GM19193 (cell line): ENCODE measurements around the gene CCNL2.

ENCODE experiments used
- POLR2A ChIP-seq: IDR thresholded peaks from 4 replicates; pipeline ENCODE4 v1.6.1; 2011; ENCODE audit not compliant: insufficient read depth, insufficient read length; ENCODE audit errors: extremely low read depth

CCNL2 gene

DNA sequence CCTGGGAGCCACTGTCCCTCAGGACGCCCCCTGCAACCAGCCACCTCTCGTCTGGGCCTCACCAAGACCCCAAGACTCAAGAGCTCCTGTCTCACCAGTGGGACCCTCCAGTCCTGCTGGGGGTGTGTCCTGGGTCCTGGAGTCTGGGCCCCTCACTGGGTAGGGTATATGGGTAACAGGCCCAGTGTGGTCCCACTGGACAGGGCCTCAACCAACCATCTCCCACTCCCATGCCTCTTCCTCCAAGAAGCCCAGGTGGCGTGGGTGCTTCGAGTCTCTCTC lies 35.6 kb upstream of the CCNL2 start:
- no peak for TF ChIP-seq POLR2A

DNA sequence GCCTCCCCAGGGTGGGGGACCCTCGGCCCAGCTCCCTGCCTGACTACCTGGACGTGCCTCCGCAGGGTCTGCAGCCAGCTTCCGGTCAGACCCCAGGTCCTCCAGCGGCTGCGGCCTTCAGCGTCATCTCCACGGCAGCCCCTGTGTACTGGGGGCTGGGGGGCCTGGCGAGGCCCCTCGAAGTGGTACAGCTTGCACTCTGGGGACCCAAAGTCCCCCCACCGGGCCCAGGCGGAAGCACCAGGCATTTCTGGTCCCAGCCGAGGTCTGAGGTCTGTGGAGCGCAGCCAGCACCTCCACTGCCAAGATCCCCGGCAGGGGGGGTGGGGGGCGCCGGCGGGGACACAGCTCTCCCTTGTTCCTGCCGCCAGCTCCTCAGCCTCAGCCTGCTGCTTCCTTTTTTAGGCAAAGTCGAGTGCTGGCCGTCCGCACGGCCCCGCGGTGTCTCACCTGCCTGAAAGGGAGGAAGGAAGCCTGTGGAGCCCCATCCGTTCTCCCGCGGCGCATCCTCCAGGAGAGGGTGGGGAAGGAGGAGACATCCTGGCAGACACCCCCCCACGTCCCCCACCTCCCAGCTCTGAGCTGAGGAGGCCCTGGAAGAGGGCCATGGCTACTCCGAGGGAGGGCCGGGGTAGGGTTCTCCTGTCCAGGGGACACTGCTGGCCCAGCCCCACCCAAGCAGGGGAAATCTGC lies 35.1 kb upstream of the CCNL2 start:
- TF ChIP-seq POLR2A, result no peak

DNA sequence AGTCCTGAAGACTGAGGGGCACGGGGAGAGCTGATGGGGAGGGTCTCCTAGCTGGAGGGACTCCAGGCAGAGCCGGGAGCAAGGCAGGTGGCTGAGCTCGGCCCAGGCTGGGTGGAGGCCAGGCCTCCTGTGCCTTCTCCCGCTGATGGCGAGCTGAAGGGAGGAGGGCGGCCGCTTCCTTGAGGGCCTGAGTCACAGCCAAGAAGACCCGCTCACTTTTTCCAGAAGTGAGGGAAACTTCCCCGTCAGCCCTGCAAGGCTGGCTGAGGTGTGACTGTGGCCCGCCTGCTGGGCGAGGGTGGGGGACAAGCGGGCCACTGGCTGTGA lies 34.6 kb upstream of the CCNL2 start:
- no peak for TF ChIP-seq POLR2A

DNA sequence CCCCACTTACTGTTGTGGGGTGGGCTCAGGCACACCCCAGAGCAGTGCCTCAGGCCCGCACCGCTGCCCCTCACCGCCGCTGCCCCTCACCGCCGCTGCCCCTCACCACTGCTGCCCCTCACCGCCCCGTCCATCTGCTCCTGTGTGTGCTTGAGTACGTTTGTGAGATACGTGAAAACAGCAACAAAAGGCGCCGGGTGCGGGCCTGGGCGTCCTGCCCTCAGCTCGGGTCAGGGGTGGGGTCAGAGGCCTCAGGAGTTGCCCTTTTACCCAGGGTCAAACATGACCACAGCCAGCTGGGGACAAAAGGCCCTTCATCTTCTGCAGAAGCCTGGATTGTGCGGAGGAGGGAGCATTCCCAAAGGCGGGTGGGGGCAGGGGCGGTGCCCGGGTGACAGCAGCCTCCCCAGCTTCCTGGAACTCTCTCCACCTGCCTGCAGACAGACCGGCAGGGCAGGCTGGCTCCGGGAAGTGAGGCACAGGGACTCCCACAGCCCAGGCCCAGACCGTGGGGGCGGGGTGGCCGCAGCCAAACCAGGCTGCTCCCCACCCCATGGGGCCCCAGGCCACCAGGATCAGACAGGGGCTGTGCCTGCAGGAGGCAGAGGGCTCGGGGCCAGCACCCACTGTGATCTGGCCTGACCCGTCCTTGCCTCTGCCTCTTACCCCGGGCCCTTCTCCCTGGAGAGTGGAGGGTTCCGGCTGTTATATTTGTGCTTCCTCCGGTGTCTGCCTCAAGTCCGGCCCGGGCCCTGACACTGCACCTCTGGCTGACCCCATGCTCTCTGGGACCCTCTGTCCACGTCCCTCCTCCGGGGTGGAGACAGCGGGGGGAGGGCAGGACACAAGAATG lies 34.0 kb upstream of the CCNL2 start:
- no peak for TF ChIP-seq POLR2A

DNA sequence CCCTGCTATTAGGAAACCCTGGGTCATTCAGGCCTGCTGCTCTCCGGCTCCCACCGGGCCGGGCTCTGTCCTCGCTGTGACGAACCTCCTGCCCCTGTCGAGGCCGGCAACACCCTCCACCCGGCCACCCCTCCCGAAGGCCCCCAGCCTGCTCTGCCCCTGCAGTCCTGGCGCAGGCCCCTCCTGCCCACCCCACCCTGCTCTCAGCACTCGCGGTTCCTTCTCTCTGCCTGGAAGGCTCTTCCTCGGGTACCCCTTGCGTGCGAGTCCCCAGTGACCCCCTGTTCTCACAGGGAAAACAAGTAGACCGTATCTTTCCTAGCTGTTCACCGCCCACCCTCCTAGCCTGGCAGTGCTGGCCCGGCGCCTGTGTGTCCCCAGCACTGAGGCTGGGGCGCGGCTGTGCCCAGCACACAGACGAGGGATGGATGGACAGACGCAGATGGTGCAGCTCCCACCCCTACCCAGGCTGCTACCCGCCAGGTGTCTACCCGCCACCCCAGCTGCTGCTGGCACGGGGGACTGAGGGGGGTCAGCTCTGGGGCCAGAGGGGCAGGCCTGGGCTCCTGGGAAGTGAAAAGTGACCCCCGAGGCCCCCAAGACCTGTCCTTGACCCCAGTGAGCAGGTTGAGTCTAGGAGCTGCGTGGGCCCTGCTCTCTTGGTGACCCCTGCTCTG lies 33.3 kb upstream of the CCNL2 start:
- TF ChIP-seq POLR2A, result no peak

DNA sequence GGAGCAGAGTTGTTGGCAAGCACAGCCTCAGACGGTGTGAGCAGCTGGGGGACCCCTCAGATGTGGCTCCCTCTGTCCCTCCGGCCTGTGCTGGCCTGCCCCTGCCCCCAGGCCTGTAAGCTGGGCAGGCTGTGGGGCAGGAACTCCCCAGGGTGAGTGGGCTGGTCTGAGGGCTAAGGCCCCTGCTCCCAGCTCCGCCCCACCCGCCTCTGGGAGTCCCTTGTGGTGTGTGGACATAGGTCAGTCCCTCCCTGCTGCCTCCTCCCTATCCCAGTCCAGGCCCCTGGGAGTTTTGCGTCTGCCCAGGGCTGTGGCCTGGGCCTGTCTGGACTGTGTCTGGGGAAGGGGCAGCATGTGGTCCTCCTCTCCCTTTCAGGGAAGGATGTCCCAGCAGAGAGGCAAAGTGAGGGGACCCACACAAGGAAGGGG lies 32.7 kb upstream of the CCNL2 start:
- TF ChIP-seq POLR2A, result no peak

DNA sequence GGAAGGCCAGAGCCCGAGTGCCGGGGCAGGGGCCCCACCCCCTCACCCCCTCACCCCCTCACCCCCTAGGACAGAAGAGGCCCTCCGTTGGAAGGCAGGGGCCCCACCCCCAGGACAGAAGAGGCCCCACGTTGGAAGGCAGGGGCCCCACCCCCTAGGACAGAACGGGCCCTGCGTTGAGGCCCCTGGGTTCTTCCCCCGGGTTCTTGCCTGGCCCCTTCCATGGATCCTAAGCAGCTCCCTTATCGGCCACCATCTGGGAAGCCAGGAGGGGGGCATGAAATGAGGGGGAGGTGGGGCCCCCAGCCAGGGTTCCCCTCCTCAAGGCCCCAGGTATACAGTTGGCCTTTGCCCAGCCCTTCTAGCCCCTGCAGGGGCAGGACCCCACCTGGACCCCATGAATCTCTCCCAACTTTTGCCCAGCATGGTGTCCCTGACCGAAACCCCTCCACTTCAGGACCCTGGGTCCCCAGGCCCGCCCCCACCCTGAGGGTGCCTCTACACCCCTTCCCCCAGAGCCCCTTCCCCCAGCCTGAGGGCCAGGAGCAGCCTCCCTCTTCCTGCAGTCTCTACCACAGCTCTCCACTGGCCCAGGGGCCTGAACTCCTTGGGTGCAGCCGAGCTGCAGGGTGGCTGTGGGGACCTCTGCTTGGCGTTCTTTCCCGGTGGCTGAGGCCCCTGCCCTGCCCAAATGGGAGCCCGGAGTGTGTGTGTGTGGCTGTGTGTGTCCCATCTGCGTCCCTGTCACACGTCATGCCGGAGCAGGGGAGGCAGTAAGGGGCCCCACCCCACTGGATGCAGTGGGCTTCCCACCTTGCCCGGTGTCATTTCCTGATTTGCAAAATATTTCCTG lies 32.1 kb upstream of the CCNL2 start:
- no peak for TF ChIP-seq POLR2A

DNA sequence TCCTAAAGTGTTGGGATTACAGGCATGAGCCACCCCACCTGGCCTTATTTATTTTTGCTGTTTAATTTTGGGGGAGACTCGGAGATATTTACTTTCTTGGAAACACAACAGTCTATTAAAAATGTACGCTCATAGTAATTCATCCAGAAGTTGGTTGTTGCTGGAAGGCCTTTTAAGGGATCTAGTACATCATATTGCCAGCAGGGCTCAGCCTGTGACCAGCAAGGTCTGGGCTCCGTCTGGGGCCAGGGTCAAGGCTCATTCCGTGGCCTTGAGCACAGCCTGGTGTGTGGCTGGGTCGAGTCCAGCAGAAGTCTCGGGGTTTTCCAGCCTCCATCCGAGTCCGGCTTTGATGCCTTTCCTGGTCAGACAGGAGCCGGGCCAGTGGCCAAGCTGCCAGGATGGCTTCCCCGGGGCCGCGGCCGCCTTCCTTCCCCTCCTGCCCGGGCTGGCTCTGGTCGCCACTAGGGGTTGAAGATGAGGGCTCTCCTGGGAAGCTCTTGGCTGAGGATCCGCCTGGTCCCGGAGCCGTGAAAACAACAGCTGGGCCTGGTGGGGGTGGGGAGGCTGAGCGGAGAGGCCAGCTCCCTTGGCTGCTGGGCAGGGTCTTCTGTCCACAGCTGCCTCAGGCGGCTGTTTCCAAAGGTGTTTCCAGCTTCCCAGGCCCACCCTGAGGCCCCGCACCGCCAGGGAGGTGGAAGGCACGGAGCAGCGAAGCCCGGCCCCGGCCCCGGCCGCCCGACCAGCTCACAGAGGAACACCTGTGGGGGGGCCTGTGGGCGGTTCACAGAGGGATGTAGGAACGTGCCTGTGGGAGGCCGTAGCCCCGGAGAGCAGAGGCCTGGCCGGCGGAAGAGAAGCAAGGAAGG lies 31.2 kb upstream of the CCNL2 start:
- TF ChIP-seq POLR2A, result no peak

DNA sequence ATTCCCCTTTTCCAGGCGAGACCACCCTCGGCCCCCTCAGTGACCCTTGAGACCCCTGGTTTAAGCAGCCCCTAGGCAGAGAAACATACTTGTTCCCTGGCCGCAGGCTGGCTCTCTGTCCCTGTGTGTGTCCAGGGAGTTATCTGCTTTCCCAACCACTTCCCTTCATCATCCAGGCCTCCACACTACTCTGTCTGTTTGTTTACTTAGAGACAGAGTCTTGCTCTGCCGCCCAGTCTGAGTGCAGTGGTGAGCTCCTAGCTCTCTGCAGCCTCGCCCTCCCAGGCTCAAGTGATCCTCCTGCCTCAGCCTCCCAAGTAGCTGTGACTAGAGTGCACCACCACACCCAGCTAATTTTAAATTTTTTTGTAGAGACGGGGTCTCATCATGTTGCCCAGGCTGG lies 30.5 kb upstream of the CCNL2 start:
- TF ChIP-seq POLR2A, result no peak

DNA sequence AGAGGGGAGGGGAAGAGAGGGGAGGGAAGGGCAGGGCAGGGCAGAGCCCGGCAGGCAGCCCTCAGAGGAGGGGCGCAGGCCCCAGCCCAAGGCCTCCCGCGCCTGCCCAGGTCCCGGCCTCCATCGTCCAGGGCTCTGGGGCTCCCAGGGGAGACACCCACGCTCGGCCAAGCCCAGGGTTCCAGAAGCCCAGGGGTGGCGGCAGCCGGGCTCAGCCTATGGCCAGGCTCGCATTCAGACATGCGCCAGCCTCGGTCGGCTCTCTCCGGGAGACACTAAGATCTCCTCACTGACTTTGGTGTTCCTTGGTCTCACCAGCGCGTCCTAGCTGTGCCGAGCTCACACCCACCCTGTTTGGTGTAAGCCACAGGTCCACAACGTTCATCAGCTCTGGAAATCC lies 29.0 kb upstream of the CCNL2 start:
- no peak for TF ChIP-seq POLR2A

DNA sequence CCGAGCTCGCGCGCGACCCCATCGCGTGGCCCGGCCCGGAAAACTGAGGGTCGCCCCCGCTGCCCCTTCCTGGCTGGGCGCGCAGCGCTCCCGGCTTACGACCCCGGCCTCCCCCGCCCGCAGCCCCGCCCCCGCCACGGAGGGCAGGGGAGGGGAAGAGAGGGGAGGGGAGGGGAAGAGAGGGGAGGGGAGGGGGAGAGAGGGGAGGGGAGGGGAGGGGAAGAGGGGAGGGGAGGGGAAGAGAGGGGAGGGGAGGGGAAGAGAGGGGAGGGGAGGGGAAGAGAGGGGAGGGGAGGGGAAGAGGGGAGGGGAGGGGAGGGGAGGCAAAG lies 28.6 kb upstream of the CCNL2 start:
- TF ChIP-seq POLR2A, result no peak

DNA sequence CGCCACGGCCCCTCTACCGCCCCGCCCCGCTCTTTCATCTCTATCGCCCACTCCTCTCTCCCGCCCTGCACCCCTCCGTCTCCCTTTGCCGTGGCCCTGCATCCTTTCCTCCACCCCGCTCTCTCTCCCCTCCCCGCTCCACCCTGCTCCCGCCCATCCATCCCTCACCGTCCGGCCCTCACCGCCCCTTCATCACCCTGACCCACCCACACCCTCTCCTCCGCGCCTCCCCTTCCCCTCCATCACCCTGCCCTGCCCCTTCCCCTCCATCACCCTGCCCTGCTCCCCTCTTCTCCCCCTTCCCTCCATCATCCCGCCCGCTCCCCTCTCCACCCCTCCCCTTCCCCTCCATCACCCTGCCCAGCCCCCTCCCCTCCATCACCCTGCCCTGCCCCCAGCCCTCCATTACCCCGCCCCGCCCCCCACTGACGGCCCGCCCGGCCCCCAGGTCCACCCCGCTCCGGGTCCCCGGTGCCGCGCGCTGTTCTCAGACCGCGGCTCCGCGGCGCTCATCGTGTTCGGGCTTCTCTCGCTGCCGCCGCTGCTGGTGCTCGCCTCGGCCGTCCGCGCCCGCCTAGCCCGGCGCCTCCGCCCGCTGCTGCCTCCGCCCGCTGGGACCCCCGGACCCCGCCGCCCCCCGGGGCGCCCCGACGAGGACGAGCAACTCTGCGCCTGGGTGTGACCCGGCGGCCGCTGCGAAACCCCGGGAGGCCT lies 28.1 kb upstream of the CCNL2 start:
- no peak for TF ChIP-seq POLR2A

DNA sequence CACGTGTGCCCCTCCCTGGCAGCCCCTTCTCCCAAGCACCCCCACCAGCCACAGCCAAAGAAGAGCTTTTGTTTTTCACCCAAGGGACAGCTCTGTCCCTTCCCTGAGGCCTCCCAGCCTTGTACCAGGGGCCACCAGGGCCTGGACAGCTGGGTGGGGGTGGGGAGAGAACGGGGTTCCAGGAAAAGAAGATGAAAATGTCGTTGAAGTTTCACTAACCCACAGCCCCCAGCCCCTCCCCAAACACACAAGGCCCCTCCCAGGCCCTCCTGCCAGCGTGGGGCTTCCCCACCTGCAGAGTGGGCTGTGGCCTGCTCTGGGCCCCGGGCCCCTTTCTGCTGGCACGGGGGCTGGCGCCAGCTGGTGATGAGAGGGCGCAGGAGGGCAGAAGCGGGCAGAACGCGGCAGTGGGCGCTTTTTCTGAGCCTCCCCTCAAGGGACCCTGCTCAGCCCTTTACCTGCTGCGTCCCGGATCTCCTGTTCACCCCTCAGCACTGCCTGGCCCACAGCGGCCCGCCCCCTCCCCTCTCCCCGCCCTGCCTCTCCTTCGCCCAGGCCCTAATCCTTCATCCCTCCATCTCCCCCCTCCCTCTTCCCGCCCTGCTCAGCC lies 27.5 kb upstream of the CCNL2 start:
- TF ChIP-seq POLR2A, result no peak

DNA sequence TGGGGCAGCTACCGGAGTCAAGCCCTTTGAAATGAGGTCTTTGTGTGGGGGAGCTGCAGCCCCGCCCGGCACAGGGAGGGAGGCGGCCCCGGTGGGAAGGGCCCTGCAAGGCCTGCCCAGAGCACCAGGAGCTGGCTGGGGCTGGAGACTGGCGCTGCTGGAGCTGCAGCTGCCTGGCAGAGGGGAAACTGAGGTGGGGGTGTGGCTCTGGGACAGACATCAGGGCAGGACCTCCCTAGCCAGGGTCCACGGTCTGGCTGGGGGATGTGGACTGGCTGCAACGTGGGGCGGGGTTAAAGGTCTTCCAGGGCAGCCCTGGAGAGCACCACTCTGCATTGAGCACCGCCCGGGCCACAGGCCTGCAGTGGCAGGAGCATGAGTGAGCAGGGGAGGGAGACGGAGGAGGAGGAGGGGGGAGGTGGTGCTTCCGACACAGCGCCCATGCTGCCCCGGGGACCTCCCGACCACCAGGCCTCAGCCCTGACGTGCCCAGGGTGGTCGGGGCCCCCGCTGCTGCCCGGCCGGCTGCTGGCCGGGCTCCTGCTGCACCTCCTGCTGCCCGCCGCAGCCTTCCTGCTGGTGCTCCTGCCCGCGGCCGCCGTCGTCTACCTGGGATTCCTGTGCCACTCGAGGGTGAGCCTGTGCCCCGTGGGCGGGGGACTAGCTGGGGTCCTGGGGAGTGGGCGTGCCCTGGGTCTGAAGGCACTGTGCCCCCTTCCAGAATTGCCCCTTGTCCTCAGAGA lies 26.8 kb upstream of the CCNL2 start:
- no peak for TF ChIP-seq POLR2A

DNA sequence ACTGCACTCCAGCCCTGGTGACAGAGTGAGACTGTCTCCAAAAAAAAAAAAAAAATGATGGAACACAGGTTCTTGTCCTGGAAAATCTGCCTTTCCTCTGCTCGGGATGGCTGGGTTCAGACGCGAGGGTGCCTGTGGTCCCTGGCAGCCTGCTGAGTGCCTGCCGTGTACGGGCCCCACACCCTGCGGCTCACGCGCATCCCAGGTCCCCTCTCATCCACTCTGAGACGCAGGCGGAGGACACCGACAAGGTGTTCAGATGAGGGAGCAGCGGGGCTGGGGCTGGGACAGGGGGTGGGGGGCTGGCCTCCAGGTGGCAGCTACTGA lies 26.3 kb upstream of the CCNL2 start:
- TF ChIP-seq POLR2A, result no peak
